Breast epithelium (tissue), 4 donors: ENCODE measurements around the gene GAB3. TPM values are rescaled to one million over a fixed set of nuclear protein-coding genes. Genes with fewer than 3 reads are reported as not detected.

Experiments
- DNase-seq, 2 donors: peaks; one replicate each; pipeline ENCODE4 v3.0.0-alpha.2; 2019; ENCODE audit warnings: low spot score in 2 of 2
- H3K27ac ChIP-seq, 2 donors: fragments of 200-600 bp; sonication (generic) in 1 of 2; one replicate each; pipeline ENCODE4 v1.5.1; 2016 to 2019; ENCODE audit warnings: mild to moderate bottlenecking in 1 of 2
- H3K27me3 ChIP-seq, 2 donors: fragments of 200-600 bp; sonication (generic) in 1 of 2; one replicate each; pipeline versions ENCODE4 v1.5.1 to v1.6.0; 2017 to 2019; ENCODE audit warnings: control low read depth in 1 of 2, mild to moderate bottlenecking in 1 of 2
- H3K36me3 ChIP-seq: fragments of 200-600 bp; one replicate; pipeline ENCODE4 v1.5.1; 2019
- H3K4me1 ChIP-seq, 2 donors: fragments of 200-600 bp; sonication (generic); one replicate each; pipeline ENCODE4 v1.5.1; 2016 to 2019; ENCODE audit warnings: control low read depth in 1 of 2
- H3K4me3 ChIP-seq, 3 donors: fragments of 200-600 bp; sonication (generic); 1 replicate in 2 of 3; 2 replicates in 1 of 3; pipeline ENCODE4 v1.5.1; 2016 to 2019; ENCODE audit warnings: mild to moderate bottlenecking in 3 of 3, moderate library complexity in 2 of 3
- H3K9me3 ChIP-seq, 2 donors: fragments of 200-600 bp; sonication (generic) in 1 of 2; one replicate each; pipeline ENCODE4 v1.5.1; 2016 to 2019; ENCODE audit warnings: control low read depth in 1 of 2
- POLR2A ChIP-seq: fragments of 450-650 bp; IDR thresholded peaks from one replicate; pipeline ENCODE4 v1.6.1; 2016; ENCODE audit warnings: antibody characterized with exemption, mild to moderate bottlenecking, moderate library complexity
- POLR2AphosphoS5 ChIP-seq, 3 donors: sonication (generic); formaldehyde crosslinking; IDR thresholded peaks; one replicate each; pipeline ENCODE4 v1.6.1; 2017; ENCODE audit warnings: antibody characterized with exemption in 3 of 3
- intact Hi-C: fragments of 100-400 bp; cut with DNase I; formaldehyde crosslinking; loops from one replicate; pipeline ENCODE4 v1.15.1; 2023; ENCODE audit warnings: low total_unique reads
- total RNA-seq, 3 donors: library from RNA; depleted of rRNA; stranded (reverse); fragments of >200 nt; gene quantifications; one replicate each; pipeline ENCODE4 v1.1.0, GENCODE V29; 2016
- TF ChIP-seq, protein P1 (sequence below), 3 donors: fragments of 450-650 bp; IDR thresholded peaks; one replicate each; pipeline ENCODE4 v1.5.1; 2016 to 2017; ENCODE audit warnings: antibody characterized with exemption in 3 of 3, mild to moderate bottlenecking in 3 of 3, moderate library complexity in 3 of 3

GAB3 gene
- total RNA-seq, 3 donors from 2014 or later = 3.9 to 8.5 (median 5.3) TPM

- peak within 1 kb of the TSS; percentile 42 to 81 for H3K27ac ChIP-seq
These were observed 11.8 kb upstream of the GAB3 start, which contains the start of gene DKC1 for GRCh38 chrX:154762537-154763296. DKC1 (plus strand) TSS chrX:154762864; CDS start chrX:154762966, 102 bp downstream.

DNA sequence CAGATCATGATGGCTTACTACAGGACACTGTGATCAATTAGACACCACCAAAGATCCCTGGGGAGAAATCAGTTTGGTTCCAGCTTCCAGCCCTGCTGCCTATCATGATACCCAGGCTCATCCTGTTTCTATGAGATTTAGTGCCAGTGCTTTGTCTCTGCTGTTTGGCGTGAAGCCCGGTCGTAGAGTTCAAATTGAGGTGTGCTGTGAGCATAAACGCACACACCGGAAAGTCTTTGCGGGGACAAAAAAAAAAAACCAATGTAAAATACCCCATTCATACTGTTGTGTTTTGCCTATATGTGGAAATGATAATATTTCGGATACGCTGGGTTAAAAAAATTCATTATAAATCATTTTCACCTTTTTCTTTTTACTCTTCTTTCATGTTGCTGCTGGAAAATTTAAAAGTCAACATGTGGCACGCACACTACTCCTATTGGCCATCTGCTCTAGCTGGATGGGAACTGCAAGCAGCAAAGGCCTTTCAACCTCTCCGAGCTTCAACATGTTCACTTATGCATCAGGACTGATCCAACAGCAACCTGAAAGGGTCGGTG is 11.2 kb upstream of the GAB3 start:
- Histone ChIP-seq H3K27me3 (peaks cover 0 to 3% of the 10 kb centered on the region in 2 donors), H3K27ac (peak overlapping the region; percentile 42 to 72), H3K9me3 (no peaks in the 10 kb centered on the region), H3K4me3 (peak overlapping the region; percentile 65 to 78 (median 67)), H3K4me1 (no peaks in the 10 kb centered on the region), H3K36me3 (no peaks in the 10 kb centered on the region)
- intact Hi-C loops = no loop called here
- TF ChIP-seq POLR2AphosphoS5 (IDR thresholded peaks at IDR 0.05) (no peak), POLR2A (no peak)
- TF ChIP-seq, protein P1, sequence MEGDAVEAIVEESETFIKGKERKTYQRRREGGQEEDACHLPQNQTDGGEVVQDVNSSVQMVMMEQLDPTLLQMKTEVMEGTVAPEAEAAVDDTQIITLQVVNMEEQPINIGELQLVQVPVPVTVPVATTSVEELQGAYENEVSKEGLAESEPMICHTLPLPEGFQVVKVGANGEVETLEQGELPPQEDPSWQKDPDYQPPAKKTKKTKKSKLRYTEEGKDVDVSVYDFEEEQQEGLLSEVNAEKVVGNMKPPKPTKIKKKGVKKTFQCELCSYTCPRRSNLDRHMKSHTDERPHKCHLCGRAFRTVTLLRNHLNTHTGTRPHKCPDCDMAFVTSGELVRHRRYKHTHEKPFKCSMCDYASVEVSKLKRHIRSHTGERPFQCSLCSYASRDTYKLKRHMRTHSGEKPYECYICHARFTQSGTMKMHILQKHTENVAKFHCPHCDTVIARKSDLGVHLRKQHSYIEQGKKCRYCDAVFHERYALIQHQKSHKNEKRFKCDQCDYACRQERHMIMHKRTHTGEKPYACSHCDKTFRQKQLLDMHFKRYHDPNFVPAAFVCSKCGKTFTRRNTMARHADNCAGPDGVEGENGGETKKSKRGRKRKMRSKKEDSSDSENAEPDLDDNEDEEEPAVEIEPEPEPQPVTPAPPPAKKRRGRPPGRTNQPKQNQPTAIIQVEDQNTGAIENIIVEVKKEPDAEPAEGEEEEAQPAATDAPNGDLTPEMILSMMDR (IDR thresholded peaks at IDR 0.05) = no peak
- DNase-seq = no peak

More at GRCh38 chrX:154762537-154763296, 11.8 kb upstream of the GAB3 start, which contains the start of gene DKC1:
- Histone ChIP-seq H3K9me3 (no peaks in the 10 kb centered on the region), H3K4me1 (no peaks in the 10 kb centered on the region), H3K27me3 (peaks cover 0 to 3% of the 10 kb centered on the region in 2 donors), H3K36me3 (no peaks in the 10 kb centered on the region), H3K4me3 (peak within 1 kb of the TSS; percentile 65 to 78 (median 67))
- TF ChIP-seq, protein P1 (IDR thresholded peaks at IDR 0.05) = no peak
- no peak for TF ChIP-seq POLR2AphosphoS5 (IDR thresholded peaks at IDR 0.05)
- no peak for TF ChIP-seq POLR2A
- DNase-seq = peak; percentile 91 to 93
- intact Hi-C loops = no loop called here

- H3K36me3 ChIP-seq = no peaks in the 10 kb centered on the region
- peaks cover 0 to 3% of the 10 kb centered on the region in 2 donors for H3K27me3 ChIP-seq
- H3K4me1 ChIP-seq = no peaks in the 10 kb centered on the region
- H3K9me3 ChIP-seq = no peaks in the 10 kb centered on the region
- no peak for DNase-seq
- intact Hi-C loops = no loop called here
- no peak overlapping the region for H3K27ac ChIP-seq
- H3K4me3 ChIP-seq = no peak overlapping the region
- TF ChIP-seq, protein P1 (IDR thresholded peaks at IDR 0.05) = no peak
- TF ChIP-seq POLR2AphosphoS5 (IDR thresholded peaks at IDR 0.05) (no peak), POLR2A (no peak)
These were observed 7.8 kb upstream of the GAB3 start for GRCh38 chrX:154758696-154759095.

GRCh38 chrX:154751669-154752271 is 893 bp upstream of the GAB3 start:
- H3K27me3 ChIP-seq = peaks cover 0 to 29% of the 10 kb centered on the region in 2 donors
- H3K4me3 ChIP-seq = peak overlapping the region in 1 of 3 donors; percentile 49
- H3K4me1 ChIP-seq = no peaks in the 10 kb centered on the region
- no peaks in the 10 kb centered on the region for H3K9me3 ChIP-seq
- no peak overlapping the region for H3K27ac ChIP-seq
- H3K36me3 ChIP-seq = no peaks in the 10 kb centered on the region
- intact Hi-C loops = no loop called here
- TF ChIP-seq, protein P1 (IDR thresholded peaks at IDR 0.05) = no peak
- TF ChIP-seq POLR2AphosphoS5 (IDR thresholded peaks at IDR 0.05) (no peak), POLR2A (no peak)
- no peak for DNase-seq
